ENCODE results near the gene PMEL.
"Not testable (repeated sequence)": the region's sequence is repeated elsewhere in the genome, so short reads cannot be mapped to it uniquely, and the experiment has no call there.

PMEL gene

GRCh38 chr12:55940065-55940732 is 25.6 kb downstream of the PMEL start:
- peak; percentile 79 for DNase-seq

GRCh38 chr12:55938826-55939501 is 26.9 kb downstream of the PMEL start:
- no peak for DNase-seq

GRCh38 chr12:55937981-55938380 is 27.9 kb downstream of the PMEL start:
- DNase-seq: no peak

GRCh38 chr12:55935738-55936151 is 30.1 kb downstream of the PMEL start:
- no peak for DNase-seq

- DNase-seq: no peak
Measured at GRCh38 chr12:55934773-55935172, 31.1 kb downstream of the PMEL start.

GRCh38 chr12:55933799-55934742 is 31.8 kb downstream of the PMEL start:
- DNase-seq: no peak

GRCh38 chr12:55933169-55933798 is 32.6 kb downstream of the PMEL start:
- DNase-seq: no peak

- no peak for DNase-seq
Measured at GRCh38 chr12:55932551-55932910, 33.3 kb downstream of the PMEL start.

GRCh38 chr12:55931780-55932550 is 33.9 kb downstream of the PMEL start:
- no peak for DNase-seq

- DNase-seq: no peak
Measured at GRCh38 chr12:55931317-55931779, 34.5 kb downstream of the PMEL start.

GRCh38 chr12:55930771-55931316 is 35.0 kb downstream of the PMEL start, which contains the start of gene DGKA:
DGKA (plus strand) TSS chr12:55931162; CDS start chr12:55936504, 5,342 bp downstream.
- DNase-seq: no peak

- no peak for DNase-seq
Measured at GRCh38 chr12:55929306-55929791, 36.5 kb downstream of the PMEL start.

GRCh38 chr12:55927588-55928502 is 38.0 kb downstream of the PMEL start, which contains the start of gene PYM1:
PYM1 (minus strand) TSS chr12:55927894; CDS start chr12:55927761, 133 bp downstream.
- DNase-seq: no peak

GRCh38 chr12:55926738-55927587 is 38.9 kb downstream of the PMEL start:
- DNase-seq: peak; percentile 84

GRCh38 chr12:55925870-55926737 is 39.7 kb downstream of the PMEL start:
- DNase-seq: no peak

- no peak for DNase-seq
Measured at GRCh38 chr12:55925371-55925770, 40.5 kb downstream of the PMEL start.

- not testable (repeated sequence) for DNase-seq
Measured at GRCh38 chr12:55923648-55924047, 42.2 kb downstream of the PMEL start.

- DNase-seq: no peak
Measured at GRCh38 chr12:55922126-55922525, 43.7 kb downstream of the PMEL start.
